HG03432 (cell line): ENCODE measurements around the gene BLCAP.
"Not testable (repeated sequence)": the region's sequence is repeated elsewhere in the genome, so short reads cannot be mapped to it uniquely, and the experiment has no call there.

Experiments
- ATAC-seq: cut with Tn5 transposase; IDR thresholded peaks from one replicate; pipeline ENCODE4 v1.9.1; 2021; ENCODE audit warnings: mild to moderate bottlenecking, moderate library complexity; ENCODE audit not compliant: unreplicated experiment

Gene BLCAP

DNA sequence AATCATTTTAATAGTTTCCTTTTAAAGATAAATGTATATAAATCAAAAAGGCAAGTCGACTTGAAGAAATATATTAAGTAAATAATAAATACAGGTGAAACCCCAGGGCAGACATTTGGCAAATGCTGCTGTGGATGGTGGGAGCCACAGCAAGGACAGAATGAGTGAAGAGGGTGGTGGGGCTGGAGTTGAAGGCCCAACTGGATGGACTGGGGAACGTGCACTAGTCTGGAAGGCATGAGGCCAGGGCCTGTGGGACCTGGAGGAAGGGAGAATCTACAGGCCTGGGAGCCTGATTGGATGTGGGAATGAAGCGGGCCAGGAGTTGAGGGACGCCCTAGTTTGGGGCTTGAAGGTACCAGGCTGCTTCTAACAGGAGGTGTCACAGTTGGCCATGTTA is 30.6 kb upstream of the BLCAP start:
- ATAC-seq = no peak

DNA sequence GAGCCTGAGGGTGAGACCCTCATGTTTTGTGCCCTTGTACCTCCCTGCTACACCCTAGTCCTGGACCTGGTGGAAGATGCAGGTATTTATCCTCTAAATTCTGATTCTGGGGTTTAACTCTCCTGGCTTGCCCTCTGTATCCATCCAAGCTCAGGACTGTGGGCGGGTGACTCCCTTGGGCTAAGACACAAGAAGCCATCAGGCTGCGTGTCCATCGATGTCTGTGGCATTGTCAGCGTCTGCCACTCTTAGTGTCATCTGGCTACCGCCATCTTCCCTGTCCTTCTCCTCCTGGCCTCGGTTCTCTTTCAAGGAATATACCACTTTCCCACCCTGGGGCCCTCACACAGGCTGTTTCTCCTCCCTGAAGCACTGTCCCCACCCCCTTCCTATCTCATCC is 28.9 kb upstream of the BLCAP start:
- no peak for ATAC-seq

DNA sequence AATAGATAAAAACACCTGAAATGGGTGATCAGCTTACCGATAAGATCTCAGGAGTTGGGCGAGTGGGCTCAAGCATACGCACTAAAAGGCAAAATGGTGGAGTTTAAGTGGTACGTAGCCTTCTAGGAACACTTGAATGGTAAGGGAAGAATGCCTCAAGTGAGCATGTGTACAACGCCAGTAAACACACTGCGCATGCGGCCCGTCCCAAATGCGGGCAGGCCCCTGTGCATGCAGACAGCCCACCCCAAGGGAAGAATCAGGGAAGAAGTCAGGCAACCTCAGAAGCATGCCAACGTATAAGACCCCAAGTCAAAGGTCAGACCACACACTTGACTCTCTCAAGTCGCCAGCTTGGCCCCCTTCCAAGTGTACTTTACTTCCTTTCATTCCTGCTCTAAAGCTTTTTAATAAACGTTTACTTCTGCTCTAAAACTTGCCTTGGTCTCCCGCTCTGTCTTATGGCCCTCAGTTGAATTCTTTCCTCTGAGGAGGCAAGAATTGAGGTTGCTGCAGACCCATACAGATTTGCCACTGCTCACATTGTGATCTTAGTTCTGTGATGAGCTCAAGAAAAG is 27.1 kb upstream of the BLCAP start:
- not testable (repeated sequence) for ATAC-seq

DNA sequence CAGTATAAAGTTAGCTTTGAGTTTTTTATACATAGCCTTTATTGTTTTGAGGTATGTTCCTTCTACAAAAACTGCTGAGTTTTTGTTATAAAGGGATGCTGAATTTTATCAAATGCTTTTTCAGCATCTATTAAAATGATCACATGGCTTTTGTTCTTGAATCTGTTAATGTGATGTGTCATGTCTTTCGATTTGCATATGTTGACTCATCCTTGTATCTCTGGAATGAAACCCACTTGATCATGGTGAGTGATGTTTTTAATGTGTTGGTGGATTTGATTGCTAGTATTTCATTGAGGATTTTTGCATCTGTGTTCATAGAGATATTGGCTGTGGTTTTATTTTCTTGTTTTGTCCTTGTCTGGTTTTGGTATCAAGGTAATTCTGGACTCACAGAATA is 24.7 kb upstream of the BLCAP start:
- ATAC-seq = no peak

DNA sequence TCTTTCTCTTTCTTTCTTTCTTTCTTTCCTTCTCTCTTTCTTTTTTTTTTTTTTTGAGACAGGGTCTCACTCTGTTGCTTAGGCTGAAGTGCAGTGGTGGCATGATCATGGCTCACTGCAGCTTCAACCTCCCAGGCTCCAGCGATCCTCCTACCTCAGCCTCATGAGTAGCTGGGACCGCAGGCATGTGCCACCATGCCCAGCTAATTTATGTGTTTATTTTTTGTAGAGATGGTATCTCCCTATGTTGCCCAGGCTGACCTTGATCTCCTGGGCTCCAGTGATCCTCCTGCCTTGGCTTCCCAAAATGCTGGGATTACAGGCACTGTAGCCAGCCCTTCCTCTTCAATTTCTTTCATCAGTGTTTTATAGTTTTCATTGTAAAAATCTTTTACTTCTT is 24.0 kb upstream of the BLCAP start:
- not testable (repeated sequence) for ATAC-seq

DNA sequence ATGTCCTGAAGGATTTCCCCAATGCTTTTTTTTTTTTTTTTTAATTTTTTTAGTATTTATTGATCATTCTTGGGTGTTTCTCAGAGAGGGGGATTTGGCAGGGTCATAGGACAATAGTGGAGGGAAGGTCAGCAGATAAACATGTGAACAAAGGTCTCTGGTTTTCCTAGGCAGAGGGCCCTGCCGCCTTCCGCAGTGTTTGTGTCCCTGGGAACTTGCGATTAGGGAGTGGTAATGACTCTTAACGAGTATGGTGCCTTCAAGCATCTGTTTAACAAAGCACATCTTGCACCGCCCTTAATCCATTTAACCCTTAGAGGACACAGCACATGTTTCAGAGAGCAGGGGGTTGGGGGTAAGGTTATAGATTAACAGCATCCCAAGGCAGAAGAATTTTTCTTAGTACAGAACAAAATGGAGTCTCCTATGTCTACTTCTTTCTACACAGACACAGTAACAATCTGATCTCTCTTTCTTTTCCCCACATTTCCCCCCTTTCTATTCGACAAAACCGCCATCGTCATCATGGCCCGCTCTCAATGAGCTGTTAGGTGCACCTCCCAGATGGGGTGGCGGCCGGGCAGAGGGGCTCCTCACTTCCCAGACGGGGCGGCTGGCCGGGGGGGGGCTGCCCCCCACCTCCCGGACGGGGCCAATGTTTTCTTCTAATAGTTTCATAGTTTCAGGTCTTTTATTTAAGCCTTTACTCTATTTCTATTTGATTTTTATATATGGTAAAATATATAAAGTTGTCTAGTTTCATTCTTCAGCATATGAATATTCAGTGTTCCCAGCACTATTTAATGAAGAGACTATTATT is 22.6 kb upstream of the BLCAP start:
- ATAC-seq = not testable (repeated sequence)

DNA sequence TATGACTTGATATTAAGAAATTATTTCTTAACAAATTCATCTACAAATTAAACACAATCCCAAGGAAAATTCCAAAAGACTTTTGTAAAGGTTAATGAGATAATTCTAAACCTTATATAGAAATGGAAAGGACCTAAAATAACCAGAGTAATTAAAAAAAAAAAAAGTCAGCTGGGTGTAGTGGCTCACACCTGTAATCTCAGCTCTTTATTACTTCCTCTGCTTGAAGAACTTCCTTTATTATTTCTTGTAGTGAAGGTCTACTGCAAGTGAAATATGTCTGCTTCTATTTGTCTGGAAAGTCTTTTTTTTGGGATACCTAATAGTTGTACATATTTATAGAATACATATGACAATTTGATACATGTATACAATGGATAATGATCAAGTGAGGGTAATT is 20.2 kb upstream of the BLCAP start:
- ATAC-seq = no peak

DNA sequence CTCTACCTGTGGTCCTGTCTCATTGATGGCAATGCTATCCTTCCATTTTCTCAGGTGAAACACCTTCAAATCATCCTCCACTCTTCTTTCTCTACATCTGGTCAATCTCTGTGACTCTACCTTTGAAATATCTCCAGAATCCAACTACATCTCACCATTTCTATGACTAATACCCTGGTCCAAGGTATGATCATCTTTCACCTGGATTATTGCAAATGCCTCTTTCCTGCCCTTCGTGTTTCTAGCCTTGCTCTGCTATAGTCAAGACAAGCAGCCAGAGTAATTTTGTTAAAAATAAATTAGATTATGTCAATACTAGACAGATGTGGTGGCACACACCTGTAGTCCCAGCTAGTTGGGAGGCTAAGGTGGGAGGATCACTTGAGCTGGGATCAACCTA is 17.8 kb upstream of the BLCAP start:
- ATAC-seq = no peak

DNA sequence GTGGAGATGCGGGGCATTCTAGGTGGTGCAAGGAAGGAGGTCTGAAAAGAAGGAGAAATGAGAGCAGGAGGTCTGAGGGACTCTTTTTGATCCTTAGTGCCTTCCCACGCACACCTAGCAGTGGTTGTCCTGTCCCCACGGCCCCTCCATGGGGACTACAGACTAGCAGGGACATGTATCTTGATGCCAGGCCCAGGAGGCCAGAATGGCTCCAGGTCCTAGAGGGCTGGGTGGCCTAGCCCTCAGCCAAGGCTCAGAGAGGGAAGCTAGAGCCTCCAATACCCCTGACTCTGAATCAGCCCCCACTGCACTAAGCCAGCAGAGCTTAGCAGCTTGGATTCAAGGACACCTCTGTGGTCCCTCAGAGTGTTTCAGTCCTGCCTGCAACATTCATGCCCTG is 16.7 kb upstream of the BLCAP start:
- no peak for ATAC-seq

DNA sequence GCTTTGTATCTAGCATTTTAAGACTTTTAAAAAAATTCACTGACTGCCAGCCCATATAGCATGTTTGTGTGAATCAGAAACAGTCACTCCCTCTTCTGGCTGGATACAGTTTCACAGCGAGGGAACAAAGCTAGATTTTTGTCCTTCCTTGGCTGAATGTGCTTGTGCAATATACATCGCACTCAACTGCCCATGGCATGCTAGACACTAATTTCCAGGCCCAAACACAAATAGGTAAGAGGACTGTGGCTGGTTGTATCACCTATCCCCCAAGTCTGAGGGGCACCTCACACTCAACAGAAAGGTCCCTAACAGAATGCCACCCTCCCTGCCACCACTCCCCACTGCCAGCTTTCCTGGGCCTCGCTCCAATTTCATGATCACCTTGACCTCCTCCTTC is 16.2 kb upstream of the BLCAP start:
- ATAC-seq = no peak

DNA sequence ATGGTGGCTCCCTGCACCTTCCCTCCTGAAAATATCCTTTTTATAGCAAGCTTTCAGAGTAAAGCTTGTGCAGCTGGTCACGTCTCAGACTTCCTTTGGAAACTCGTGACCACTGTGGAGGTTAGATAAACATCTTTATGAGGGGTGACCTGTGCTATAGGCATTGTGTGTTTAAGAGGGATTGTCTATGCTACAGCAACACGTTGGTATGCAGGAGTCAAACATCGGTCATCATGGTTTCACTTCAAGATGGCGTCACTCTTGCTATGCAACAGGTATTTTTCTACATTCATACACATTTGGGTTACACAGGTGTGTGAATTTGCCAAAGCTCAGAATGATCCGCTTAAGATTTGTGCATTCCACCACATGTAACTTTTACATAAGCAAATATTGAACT is 14.6 kb upstream of the BLCAP start:
- no peak for ATAC-seq

DNA sequence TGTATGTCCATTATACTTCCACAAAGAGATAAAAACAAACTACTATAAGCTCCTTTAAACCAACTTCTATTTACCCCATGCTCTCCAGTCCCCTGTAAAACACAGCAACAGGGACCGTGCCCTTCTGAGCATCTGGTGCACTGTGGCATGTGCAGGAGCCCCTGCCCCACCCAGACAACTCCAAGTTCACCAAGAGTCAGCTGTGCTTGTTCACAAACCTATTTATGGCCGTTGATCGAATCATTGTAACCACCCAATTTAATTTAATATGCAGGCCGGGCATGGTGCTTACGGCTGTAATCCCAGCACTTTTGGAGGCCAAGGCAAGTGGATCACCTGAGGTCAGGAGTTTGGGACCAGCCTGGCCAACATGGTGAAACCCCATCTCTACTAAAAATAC is 13.7 kb upstream of the BLCAP start:
- ATAC-seq = no peak

DNA sequence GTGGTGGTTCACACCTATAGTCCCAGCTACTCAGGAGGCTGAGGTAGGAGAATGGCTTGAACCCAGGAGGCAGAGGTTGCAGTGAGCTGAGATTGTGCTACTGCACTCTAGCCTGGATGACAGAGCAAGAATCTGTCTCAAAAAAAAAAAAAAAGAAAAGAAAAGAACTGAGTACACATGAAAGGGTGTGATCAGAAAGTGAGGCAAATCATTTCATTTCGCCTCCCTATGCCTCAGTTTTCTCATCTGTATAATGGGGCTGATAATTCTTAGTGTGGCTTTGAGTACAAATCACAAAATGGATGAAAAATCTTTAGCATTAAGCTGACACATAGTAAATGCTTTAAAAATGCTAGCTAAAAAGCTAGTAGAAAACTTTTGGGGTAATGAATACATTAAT is 13.2 kb upstream of the BLCAP start:
- not testable (repeated sequence) for ATAC-seq

DNA sequence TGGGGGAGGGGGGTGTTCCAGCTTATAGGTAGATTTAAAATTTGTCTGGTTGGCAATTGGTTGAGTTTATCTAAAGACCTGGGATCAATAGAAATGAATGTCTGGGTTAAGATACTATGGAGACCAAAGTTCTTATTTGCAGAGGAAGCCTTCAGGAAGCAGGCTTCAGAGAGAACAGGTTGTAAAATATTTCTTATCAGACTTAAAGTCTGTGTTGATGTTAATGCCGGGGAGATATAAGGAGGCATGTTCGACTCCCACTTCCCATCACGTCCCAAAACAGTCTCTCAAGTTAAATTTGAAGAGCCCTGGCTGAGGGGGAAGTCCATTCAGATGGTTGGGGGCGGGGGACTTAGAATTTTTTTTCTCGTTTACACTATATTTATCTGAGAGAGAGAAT is 12.3 kb upstream of the BLCAP start:
- ATAC-seq = no peak

DNA sequence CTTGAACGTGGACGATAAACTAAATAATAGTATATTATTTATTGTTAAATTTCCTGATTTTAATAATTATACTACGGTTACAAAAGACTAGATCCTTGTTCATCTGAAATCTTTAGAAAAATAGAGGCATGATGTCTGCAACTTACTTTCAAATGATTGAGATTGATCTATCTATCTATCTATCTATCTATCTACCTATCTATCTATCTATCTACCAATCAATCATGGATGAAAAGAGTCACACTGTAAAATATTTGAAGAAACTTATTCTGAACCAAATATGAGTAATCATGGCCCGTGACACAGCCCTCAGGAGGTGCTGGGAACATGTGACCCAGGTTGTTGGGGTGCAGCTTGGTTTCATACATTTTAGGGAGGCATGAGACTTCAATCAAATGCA is 11.7 kb upstream of the BLCAP start:
- no peak for ATAC-seq

DNA sequence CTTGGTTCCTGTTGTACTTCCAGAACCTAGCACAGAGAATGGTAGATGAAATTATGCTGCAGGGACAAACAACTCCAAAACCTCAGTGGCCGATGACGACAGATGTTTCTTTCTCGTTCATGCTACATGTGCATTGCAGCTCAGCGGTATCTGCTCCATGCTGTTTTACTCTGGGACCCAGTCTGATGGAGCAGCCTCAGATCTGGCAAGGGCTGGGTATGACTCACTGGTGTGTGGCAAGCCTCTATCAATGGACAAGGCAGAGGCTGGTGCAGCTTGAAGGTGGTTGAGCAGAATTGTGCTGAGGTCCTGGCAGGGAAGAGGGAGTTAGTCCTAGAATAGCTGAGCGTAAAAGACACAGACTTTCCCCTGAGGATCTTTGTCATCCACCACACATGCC is 10.3 kb upstream of the BLCAP start:
- no peak for ATAC-seq

DNA sequence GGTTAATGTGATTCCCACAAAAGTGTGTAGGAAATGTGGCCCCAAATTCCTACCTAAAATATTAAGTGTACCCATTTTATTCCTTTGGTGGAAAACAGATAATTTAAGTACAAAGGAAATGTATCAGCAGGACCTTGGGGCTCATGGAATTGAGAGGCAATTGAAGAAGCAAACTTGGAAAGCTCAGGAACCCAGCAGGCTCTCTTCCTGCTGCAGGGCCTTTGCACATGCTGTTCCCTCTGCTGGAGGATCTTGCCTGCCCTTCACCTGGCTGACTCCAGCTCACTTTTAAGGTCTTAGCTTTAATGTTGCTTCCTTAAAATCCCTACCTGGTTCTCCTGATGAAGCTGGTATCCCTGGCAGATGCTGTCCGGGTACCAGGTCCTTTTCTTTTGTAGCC is 9.8 kb upstream of the BLCAP start:
- no peak for ATAC-seq

DNA sequence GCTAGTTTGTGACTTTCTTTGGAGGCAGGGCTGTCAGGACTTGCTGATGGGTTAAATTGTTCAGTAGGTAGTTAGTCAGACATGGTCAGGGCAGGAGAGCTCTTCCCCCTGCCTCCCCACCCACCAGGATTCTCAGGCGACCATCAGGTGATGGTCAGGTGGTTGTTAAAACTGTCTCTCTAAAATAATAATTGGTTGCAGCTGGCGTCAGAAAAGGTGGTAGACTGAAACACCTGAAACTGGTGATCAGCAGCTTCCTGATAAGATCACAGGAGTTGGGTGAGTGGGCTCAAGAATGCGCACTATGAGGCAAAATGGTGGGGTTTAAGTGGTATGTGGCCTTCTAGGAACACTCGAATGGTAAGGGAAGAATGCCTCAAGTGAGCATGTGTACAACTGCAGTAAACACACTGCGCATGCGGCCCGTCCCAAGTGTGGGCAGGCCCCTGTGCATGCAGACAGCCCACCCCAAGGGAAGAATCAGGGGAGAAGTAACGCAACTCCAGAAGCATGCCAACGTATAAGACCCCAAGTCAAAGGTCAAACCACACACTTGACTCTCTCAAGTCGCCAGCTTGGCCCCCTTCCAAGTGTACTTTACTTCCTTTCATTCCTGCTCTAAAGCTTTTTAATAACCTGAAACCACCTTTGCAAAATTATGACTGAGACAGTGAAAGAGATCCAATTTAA is 7.9 kb upstream of the BLCAP start:
- ATAC-seq = no peak

DNA sequence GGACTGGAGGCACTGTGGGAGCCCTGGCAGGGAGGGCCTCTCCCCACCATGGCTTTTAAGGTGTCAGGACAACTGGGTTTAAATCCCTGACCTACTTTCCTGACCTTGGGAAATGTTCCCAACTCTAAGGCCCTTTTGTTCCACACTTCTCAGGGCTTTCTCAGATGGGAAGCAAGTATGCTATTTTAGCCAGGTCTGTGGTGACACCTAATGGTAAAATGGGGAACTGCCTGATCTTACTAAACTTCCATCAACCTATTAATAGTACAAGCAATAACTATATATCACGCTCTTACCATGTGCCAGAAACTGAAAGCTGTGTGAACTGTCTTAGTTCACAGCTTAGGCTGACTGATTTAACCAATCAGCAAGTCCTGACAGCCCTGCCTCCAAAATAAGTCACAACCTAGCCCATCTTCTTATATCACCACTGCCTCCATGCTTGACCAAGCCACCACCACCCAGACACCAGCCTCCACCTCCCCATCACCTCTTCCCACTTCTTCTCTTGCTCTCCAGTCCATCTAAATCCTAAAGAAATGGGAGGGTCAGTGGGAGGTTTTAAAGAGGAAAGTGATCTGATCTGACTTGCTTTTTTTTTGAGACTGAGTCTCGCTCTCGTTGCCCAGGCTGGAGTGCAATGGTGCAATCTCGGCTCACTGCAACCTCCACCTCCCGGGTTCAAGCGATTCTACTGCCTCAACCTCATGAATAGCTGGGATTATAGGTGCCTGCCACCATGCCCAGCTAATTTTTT is 6.9 kb upstream of the BLCAP start:
- ATAC-seq = peak; percentile 76

DNA sequence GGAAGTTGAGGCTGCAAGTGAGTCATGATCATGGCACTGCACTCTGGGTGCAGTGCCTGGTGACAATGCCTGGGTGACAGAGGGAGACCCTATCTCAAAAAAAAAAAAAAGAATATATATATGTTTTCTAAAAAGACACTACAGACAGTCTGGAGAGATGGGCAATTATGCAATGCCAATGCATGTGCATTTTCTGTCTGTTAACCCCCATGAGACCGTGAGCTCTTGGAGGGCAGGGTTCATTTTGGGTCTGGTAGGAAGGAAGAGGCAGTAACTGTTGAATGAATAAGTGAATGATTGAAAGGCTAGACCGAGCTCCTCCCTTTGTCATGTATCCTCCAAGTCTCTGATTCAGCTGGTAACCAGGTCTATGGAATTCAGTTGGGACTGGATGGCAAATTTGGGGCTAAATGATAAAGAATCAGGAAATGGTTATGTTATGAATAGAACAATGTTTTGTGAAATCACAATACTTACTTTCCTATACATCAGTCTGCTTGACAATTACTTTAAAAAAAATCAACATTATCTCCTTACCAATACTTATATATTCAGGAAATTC is 5.6 kb upstream of the BLCAP start:
- no peak for ATAC-seq

DNA sequence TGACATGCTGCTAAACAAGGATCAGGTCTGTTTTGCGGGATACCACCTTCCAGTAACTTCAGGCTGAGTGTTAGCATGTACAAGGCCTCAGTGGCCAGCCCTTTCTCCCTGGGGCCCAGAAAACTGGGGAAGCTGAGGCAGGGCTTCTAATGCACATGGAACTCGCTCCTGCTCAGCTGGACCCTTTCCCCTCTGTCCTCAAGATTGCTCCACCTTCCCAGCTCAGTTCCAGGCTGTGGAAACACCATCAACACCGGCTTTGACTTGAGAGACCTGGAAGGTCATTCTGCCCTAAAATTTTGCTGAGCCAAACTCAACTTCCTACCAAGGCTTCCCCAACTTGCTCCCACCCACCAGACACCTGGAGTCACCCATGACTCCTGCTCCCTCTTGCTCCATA is 4.2 kb upstream of the BLCAP start:
- ATAC-seq = no peak
